A549 (cell line): Measurements from ENCODE around the gene C16orf90. TPM values are rescaled to one million over a fixed set of nuclear protein-coding genes. Genes with fewer than 3 reads are reported as not detected.

ENCODE experiments used
- ATAC-seq, 2 experiments: fragments of 200-7000 bp in 1 of 2; fragments of >200 bp in 1 of 2; cut with Nextera tagmentation in 1 of 2; cut with Tn5 transposase in 1 of 2; 3 replicates each; pipeline versions ENCODE4 v1.8.0 to v1.9.1; 2018 to 2020; ENCODE audit warnings: mild to moderate bottlenecking in 1 of 2, moderate library complexity in 1 of 2
- CTCF ChIA-PET: fragments of 300-600 bp; sonication (Branson Sonifier 250); formaldehyde crosslinking; extraction: SDS; loops from one replicate; lab custom pipeline; 2021; ENCODE audit warnings: antibody characterized with exemption, inconsistent platforms; lab: Yijun Ruan, JAX
- POLR2A ChIA-PET: fragments of 350-600 bp; formaldehyde crosslinking; extraction: SDS; loops from one replicate; lab custom pipeline; 2021; ENCODE audit warnings: antibody characterized with exemption, inconsistent platforms; lab: Yijun Ruan, JAX
- DNase-seq, 2 experiments: peaks; one replicate each; pipeline versions ENCODE4 v3.0.0 to v3.0.0-alpha.2; 2011 to 2016; ENCODE audit warnings: low read depth in 1 of 2, low spot score in 1 of 2
- FAIRE-seq: peaks from 2 replicates; lab custom pipeline; 2011; peaks lifted over from hg19 to GRCh38; lab: Jason Lieb, UNC
- H3K27ac ChIP-seq, 2 experiments: fragments of >200 bp; sonication (Bioruptor Twin); formaldehyde crosslinking; 3 replicates each; pipeline ENCODE4 v1.5.1; 2016 to 2017
- H3K4me1 ChIP-seq: fragments of >200 bp; sonication (Bioruptor Twin); formaldehyde crosslinking; 3 replicates; pipeline ENCODE4 v1.6.1; 2016
- H3K4me2 ChIP-seq: fragments of >200 bp; sonication (Bioruptor Twin); formaldehyde crosslinking; 3 replicates; pipeline ENCODE4 v1.6.1; 2016
- H3K4me3 ChIP-seq: fragments of >200 bp; sonication (Bioruptor Twin); formaldehyde crosslinking; 3 replicates; pipeline ENCODE4 v1.5.1; 2016
- H3K9me3 ChIP-seq: fragments of >200 bp; sonication (Bioruptor Twin); formaldehyde crosslinking; 3 replicates; pipeline ENCODE4 v1.6.1; 2016
- ATOH8 ChIP-seq: fragments of 250-450 bp; sonication (Bioruptor Pico); IDR thresholded peaks from 2 replicates; pipeline ENCODE4 v1.5.0; 2020; ENCODE audit warnings: low read depth, mild to moderate bottlenecking, moderate library complexity
- CHD2 ChIP-seq: fragments of 150-350 bp; IDR thresholded peaks from 2 replicates; pipeline ENCODE4 v1.6.1; 2014; ENCODE audit warnings: low read length; ENCODE audit not compliant: partially characterized antibody
- CHD4 ChIP-seq: fragments of 200-600 bp; sonication (generic); IDR thresholded peaks from 2 replicates; pipeline ENCODE4 v1.6.1; 2016; ENCODE audit warnings: antibody characterized with exemption, mild to moderate bottlenecking, borderline replicate concordance
- EP300 ChIP-seq, 2 experiments: fragments of >200 bp; sonication (Bioruptor Twin); formaldehyde crosslinking; IDR thresholded peaks; 2 replicates in 1 of 2; 3 replicates in 1 of 2; pipeline ENCODE4 v1.6.1; 2016 to 2017
- FOSB ChIP-seq: fragments of 250-450 bp; sonication (Bioruptor Pico); IDR thresholded peaks from 2 replicates; pipeline ENCODE4 v1.5.0; 2020; ENCODE audit warnings: mild to moderate bottlenecking, moderate library complexity
- GATA3 ChIP-seq: IDR thresholded peaks from 2 replicates; pipeline ENCODE4 v1.6.1; 2012; ENCODE audit warnings: borderline replicate concordance
- HDAC2 ChIP-seq: fragments of 200-600 bp; sonication (generic); IDR thresholded peaks from 2 replicates; pipeline ENCODE4 v1.6.1; 2016
- HEYL ChIP-seq: fragments of 250-450 bp; sonication (Bioruptor Pico); IDR thresholded peaks from 2 replicates; pipeline ENCODE4 v1.8.0; 2021; ENCODE audit warnings: mild to moderate bottlenecking, moderate library complexity
- JUN ChIP-seq, 2 experiments: fragments of >200 bp; sonication (Bioruptor Twin); formaldehyde crosslinking; IDR thresholded peaks; 2 replicates in 1 of 2; 3 replicates in 1 of 2; pipeline ENCODE4 v1.6.1; 2016 to 2017
- MAZ ChIP-seq: fragments of 150-350 bp; IDR thresholded peaks from 2 replicates; pipeline ENCODE4 v1.6.1; 2014; ENCODE audit warnings: antibody characterized with exemption, low read depth, low read length, borderline replicate concordance
- MYC ChIP-seq: IDR thresholded peaks from 2 replicates; pipeline ENCODE4 v1.6.1; 2012; ENCODE audit warnings: mild to moderate bottlenecking, inconsistent platforms, low read length, improper control_type of control experiment, borderline replicate concordance
- NR3C1 ChIP-seq: fragments of >200 bp; sonication (Bioruptor Twin); formaldehyde crosslinking; IDR thresholded peaks from 3 replicates; pipeline ENCODE4 v1.6.1; 2017
- POLR2A ChIP-seq: IDR thresholded peaks from 2 replicates; pipeline ENCODE4 v1.6.1; 2012; ENCODE audit warnings: mild to moderate bottlenecking, low read length
- RAD21 ChIP-seq, 2 experiments: fragments of >200 bp in 1 of 2; sonication (Bioruptor Twin) in 1 of 2; formaldehyde crosslinking in 1 of 2; IDR thresholded peaks in 1 of 2; conservative IDR thresholded peaks in 1 of 2; 2 replicates in 1 of 2; 3 replicates in 1 of 2; pipeline ENCODE4 v1.6.1; 2012 to 2018; ENCODE audit warnings: inconsistent platforms in 1 of 2
- RARB ChIP-seq: fragments of 250-450 bp; sonication (Bioruptor Pico); IDR thresholded peaks from 2 replicates; pipeline ENCODE4 v1.8.0; 2021; ENCODE audit warnings: mild to moderate bottlenecking, moderate library complexity
- RFX5 ChIP-seq: fragments of 450-650 bp; IDR thresholded peaks from 2 replicates; pipeline ENCODE4 v1.7.1; 2014; ENCODE audit warnings: antibody characterized with exemption, mild to moderate bottlenecking, moderate library complexity
- TFCP2L1 ChIP-seq: fragments of 250-450 bp; sonication (Bioruptor Pico); IDR thresholded peaks from 2 replicates; pipeline ENCODE4 v1.5.0; 2021; ENCODE audit warnings: mild to moderate bottlenecking
- TP53 ChIP-seq: fragments of 250-450 bp; sonication (Bioruptor Pico); IDR thresholded peaks from 2 replicates; pipeline ENCODE4 v1.5.0; 2021; ENCODE audit warnings: mild to moderate bottlenecking, moderate library complexity
- ZFP36 ChIP-seq: fragments of 450-650 bp; IDR thresholded peaks from 2 replicates; pipeline ENCODE4 v1.6.1; 2014; ENCODE audit warnings: borderline replicate concordance; ENCODE audit not compliant: partially characterized antibody
- WGBS: methylation state at CpG from one replicate; pipeline ENCODE4 v1.1.6; 2017; ENCODE audit errors: missing lambda C conversion rate; 5-methylcytosine and 5-hydroxymethylcytosine counted together
- polyA plus RNA-seq, 4 experiments: library from polyadenylated mRNA; depleted of rRNA in 3 of 4; stranded (reverse); fragments of >200 nt; fragmentation: RNase III in 1 of 4; extraction: RNeasy Plus Mini Kit Qiagen cat#74134 plus additional on column Dnase treatment in 1 of 4; gene quantifications; 2 replicates in 3 of 4; 3 replicates in 1 of 4; pipeline ENCODE4 v1.2.3, GENCODE V29; 2011 to 2017
- TF ChIP-seq, protein P1 (sequence below): fragments of 200-600 bp; sonication (generic); IDR thresholded peaks from 2 replicates; pipeline ENCODE4 v1.6.1; 2016; ENCODE audit warnings: antibody characterized with exemption, mild to moderate bottlenecking, moderate library complexity

C16orf90 gene
- polyA plus RNA-seq, 2 of the 4 experiments (the other 2 are of a cell fraction): not detected

GRCh38 chr16:3541527-3542155, 46.4 kb upstream of the C16orf90 start:
- Histone ChIP-seq H3K4me1 (no peaks in the 10 kb centered on the region), H3K4me2 (no peak overlapping the region), H3K4me3 (no peak overlapping the region)
- POLR2A ChIA-PET: no interaction called here
- no peak for FAIRE-seq
- WGBS: 82% methylated on average over 11 of the region's 13 CpGs
- ATAC-seq: no peak; a peak in 1 of 6 replicates
- CTCF ChIA-PET: interaction anchor here (0.9 to 1.3 kb wide), 3 partner anchors 8 to 24 kb away, joined by 3 to 5 read pairs (median 3); no protein-coding TSS in a partner anchor
- TF ChIP-seq HEYL (no peak), TFCP2L1 (CRISPR knock-in tag) (no peak), POLR2A (no peak), EP300 (IDR thresholded peaks at IDR 0.05) (no peak), RFX5 (no peak), RARB (CRISPR knock-in tag) (no peak), CHD4 (no peak), HDAC2 (no peak)
- TF ChIP-seq, all 56 proteins: peak for 0
- H3K9me3 ChIP-seq: no peaks in the 10 kb centered on the region
- no peak for DNase-seq
- no peak overlapping the region for H3K27ac ChIP-seq

DNA sequence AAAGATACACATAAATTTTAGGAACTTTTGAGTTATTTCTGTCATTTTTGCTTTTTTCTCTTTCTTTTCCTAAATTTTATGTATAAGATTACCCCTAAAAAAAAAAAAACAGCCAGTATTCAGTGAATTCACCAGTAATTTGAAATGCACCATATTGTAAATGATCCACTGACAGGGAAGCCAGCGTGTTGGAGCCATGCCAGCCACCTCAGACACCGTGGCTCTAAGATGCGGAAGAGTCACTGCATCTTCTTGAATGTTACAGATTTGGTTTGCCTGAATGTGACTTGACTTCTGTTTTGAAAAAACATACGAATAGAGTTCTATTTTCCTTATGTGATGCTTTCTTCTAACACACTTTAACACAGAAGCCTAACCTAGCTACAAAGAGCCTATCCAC, 42.9 kb upstream of the C16orf90 start:
- TF ChIP-seq, protein P1, sequence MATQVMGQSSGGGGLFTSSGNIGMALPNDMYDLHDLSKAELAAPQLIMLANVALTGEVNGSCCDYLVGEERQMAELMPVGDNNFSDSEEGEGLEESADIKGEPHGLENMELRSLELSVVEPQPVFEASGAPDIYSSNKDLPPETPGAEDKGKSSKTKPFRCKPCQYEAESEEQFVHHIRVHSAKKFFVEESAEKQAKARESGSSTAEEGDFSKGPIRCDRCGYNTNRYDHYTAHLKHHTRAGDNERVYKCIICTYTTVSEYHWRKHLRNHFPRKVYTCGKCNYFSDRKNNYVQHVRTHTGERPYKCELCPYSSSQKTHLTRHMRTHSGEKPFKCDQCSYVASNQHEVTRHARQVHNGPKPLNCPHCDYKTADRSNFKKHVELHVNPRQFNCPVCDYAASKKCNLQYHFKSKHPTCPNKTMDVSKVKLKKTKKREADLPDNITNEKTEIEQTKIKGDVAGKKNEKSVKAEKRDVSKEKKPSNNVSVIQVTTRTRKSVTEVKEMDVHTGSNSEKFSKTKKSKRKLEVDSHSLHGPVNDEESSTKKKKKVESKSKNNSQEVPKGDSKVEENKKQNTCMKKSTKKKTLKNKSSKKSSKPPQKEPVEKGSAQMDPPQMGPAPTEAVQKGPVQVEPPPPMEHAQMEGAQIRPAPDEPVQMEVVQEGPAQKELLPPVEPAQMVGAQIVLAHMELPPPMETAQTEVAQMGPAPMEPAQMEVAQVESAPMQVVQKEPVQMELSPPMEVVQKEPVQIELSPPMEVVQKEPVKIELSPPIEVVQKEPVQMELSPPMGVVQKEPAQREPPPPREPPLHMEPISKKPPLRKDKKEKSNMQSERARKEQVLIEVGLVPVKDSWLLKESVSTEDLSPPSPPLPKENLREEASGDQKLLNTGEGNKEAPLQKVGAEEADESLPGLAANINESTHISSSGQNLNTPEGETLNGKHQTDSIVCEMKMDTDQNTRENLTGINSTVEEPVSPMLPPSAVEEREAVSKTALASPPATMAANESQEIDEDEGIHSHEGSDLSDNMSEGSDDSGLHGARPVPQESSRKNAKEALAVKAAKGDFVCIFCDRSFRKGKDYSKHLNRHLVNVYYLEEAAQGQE: no peak
- TF ChIP-seq ZFP36 (no peak), CHD2 (no peak), MYC (no peak)
- no peak overlapping the region for H3K4me2 ChIP-seq
- FAIRE-seq (no peak), DNase-seq (no peak), ATAC-seq (no peak)
- no peak overlapping the region for H3K4me3 ChIP-seq
- 81% methylated on average over 4 of the region's 4 CpGs for WGBS
- POLR2A ChIA-PET: no interaction called here
- H3K27ac ChIP-seq: no peak overlapping the region
- no peaks in the 10 kb centered on the region for H3K9me3 ChIP-seq
- no peaks in the 10 kb centered on the region for H3K4me1 ChIP-seq
- CTCF ChIA-PET: interaction anchor here (1.0 kb wide), 1 partner anchor 10 kb away, joined by 3 read pairs; no protein-coding TSS in a partner anchor

- no peak for DNase-seq
- Histone ChIP-seq H3K4me1 (no peaks in the 10 kb centered on the region), H3K9me3 (no peaks in the 10 kb centered on the region), H3K4me2 (no peak overlapping the region), H3K4me3 (no peak overlapping the region)
- no peak for TF ChIP-seq JUN (IDR thresholded peaks at IDR 0.05)
- TF ChIP-seq TP53 (CRISPR knock-in tag): no peak
- TF ChIP-seq, all 56 proteins: peak for 0
- 76% methylated on average over 4 of the region's 4 CpGs for WGBS
- no peak overlapping the region for H3K27ac ChIP-seq
- CTCF ChIA-PET: interaction anchor here (1.0 to 1.9 kb wide), 2 partner anchors 10 to 12 kb away, joined by 4 to 10 read pairs; no protein-coding TSS in a partner anchor
- ATAC-seq (no peak), FAIRE-seq (no peak)
- POLR2A ChIA-PET: no interaction called here
These were observed 41.6 kb upstream of the C16orf90 start for GRCh38 chr16:3536851-3537250.

DNA sequence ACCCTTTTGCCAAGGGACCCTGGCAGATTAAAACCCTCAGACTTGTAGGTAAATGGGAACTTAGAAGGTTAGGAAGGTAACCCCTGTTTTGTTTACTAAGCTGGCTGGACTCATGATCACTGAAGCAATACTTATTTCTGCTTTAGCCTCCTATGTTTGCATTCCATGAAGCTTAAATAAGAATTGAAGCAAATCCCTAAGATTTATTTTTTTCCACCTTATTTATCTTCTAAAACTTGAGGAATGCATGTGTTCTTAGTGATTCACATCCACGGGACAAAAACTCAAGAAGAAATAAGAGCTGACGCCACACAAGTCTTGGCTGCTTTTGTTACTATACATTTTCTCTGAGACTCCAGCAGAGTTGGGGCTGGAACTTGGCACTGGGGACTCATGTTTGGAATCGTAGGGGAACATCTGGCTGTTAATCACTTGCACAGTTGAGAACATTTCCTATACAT, 41.0 kb upstream of the C16orf90 start:
- Histone ChIP-seq H3K4me2 (no peak overlapping the region), H3K9me3 (no peaks in the 10 kb centered on the region), H3K4me1 (no peaks in the 10 kb centered on the region), H3K4me3 (no peak overlapping the region), H3K27ac (no peak overlapping the region)
- DNase-seq: no peak
- WGBS: 85% methylated on average over 3 of the region's 3 CpGs
- TF ChIP-seq RFX5: no peak
- no peak for TF ChIP-seq POLR2A
- TF ChIP-seq RAD21 (conservative IDR thresholded peaks at IDR 0.05 in 1 of 2, IDR thresholded peaks at IDR 0.05 in 1 of 2): no peak
- TF ChIP-seq GATA3: no peak
- no peak for TF ChIP-seq ATOH8 (CRISPR knock-in tag)
- TF ChIP-seq NR3C1: no peak
- TF ChIP-seq MAZ: no peak
- no peak for TF ChIP-seq FOSB
- ATAC-seq: no peak
- no peak for FAIRE-seq
- CTCF ChIA-PET: interaction anchor here (1.9 kb wide), 1 partner anchor 9 kb away, joined by 10 read pairs; no protein-coding TSS in a partner anchor
- POLR2A ChIA-PET: no interaction called here
